HG02571 (cell line): ENCODE data around the gene CLEC16A.

ENCODE experiments used
- ATAC-seq: cut with Tn5 transposase; IDR thresholded peaks from one replicate; pipeline ENCODE4 v1.9.1; 2021; ENCODE audit warnings: mild to moderate bottlenecking, moderate library complexity; ENCODE audit not compliant: unreplicated experiment

Gene CLEC16A

GRCh38 chr16:11130978-11131665, 186.8 kb downstream of the CLEC16A start:
- no peak for ATAC-seq

DNA sequence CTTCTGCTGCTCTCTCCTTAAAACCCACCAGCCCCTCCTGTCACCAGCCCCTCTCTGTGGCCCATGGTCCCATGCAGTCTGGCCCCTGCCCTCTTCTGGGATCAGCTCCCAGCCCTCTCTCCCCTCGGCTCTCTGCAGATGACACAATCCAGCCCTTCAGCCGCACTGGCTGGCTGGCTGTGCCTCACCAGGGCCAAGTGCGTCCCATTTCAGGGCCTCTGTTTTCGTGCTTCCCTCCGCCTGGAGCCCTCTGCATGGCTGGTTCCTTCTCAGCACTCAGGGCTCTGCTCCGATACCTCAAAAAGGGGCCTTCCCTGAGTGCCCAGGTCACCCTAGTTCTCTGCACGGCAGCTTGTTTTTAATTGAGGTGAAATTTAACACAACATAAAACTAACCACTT, 187.3 kb downstream of the CLEC16A start:
- no peak for ATAC-seq

GRCh38 chr16:11133344-11133943, 189.1 kb downstream of the CLEC16A start:
- ATAC-seq: no peak

DNA sequence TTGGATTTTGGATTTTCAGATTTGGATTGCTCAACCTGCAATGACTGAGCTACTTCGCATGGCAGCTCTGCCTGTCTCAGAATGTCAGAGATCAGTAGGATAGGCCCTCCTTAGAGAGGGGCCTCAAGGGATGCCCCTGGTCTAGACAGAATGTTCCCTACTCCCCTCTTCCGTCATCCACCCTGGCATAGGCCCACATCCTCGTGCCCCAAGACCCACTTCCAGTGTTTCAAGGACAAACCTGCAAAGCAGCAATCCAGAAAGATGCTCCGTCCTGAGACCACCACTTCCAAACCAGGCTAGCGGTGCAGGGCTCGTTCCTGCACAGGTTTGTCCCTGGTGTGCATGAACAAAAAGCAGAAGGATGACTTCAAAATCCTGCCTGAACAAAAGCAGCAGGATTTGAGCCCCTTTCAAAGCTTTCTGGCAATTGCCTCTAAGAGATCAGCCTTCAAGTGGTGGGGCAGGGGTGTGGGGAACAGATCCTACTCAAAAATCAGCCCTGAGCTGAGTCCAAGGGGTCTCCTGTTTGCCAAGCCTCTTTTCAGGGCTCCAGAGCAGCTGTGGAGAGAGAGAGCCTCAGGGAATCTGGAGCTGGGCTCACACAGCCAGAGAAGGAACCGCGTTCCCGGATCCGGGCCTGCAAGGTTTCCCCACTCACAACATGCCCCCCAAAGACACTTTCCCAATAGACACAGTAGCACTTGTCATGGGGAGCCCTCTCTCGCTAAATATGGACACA, 190.5 kb downstream of the CLEC16A start:
- no peak for ATAC-seq

- ATAC-seq: no peak
These were observed 191.2 kb downstream of the CLEC16A start for GRCh38 chr16:11135464-11135973.

GRCh38 chr16:11136600-11136999, 192.2 kb downstream of the CLEC16A start:
- no peak for ATAC-seq

DNA sequence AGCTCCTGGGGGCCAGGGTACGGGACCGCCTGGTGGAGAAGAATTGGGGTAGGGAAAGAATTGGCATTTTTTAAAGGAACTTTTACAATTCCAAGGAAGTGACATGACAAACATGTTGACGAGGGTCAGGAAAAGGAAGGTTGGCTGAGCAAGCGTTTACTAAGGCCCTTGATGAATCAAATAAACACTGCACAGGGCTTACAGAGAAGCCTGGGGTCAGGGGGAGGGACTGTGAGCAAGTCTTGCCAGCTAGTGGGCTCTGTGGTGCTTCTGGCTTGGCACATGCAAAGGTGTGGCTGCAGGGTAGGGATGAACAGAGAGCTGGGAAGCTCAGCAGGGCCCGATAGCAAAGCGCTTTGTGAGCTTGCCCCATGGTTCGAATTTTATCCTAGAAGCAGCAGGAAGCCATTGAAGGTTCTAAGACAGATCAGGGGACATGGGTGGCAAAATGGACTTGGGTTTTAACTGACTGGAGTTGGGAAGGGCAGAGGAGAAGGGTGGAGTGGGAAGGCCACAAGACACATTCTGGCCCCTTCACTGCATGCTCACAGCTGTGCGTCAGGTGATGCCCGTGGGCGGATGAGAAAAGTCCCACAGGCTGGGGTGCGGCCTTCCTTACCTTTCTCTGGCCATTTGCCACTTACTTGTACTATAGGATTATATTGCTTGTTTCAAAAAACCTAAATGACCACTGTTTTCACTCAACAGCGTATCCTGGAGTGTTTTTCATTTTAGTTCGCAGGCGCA, 193.8 kb downstream of the CLEC16A start:
- no peak for ATAC-seq

- no peak for ATAC-seq
These were observed 194.5 kb downstream of the CLEC16A start for GRCh38 chr16:11138769-11139325.

GRCh38 chr16:11139326-11140097, 195.1 kb downstream of the CLEC16A start:
- ATAC-seq: no peak

DNA sequence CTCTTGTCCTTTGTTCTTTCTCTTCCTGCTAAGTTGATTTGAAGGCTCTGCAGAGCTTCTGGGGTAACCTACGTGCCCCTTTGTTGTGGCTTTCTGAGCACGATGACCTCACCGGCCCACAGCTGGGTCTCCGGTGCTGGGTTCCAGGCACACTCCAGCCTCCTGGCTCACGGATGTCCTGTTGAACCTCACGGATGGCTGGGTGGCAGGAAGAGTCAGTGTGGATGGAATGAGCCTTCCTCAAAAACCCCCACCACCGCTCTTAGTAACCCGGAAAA, 195.7 kb downstream of the CLEC16A start:
- ATAC-seq: no peak

GRCh38 chr16:11140466-11140865, 196.1 kb downstream of the CLEC16A start:
- no peak for ATAC-seq

- no peak for ATAC-seq
These were observed 196.5 kb downstream of the CLEC16A start for GRCh38 chr16:11140867-11141266.

DNA sequence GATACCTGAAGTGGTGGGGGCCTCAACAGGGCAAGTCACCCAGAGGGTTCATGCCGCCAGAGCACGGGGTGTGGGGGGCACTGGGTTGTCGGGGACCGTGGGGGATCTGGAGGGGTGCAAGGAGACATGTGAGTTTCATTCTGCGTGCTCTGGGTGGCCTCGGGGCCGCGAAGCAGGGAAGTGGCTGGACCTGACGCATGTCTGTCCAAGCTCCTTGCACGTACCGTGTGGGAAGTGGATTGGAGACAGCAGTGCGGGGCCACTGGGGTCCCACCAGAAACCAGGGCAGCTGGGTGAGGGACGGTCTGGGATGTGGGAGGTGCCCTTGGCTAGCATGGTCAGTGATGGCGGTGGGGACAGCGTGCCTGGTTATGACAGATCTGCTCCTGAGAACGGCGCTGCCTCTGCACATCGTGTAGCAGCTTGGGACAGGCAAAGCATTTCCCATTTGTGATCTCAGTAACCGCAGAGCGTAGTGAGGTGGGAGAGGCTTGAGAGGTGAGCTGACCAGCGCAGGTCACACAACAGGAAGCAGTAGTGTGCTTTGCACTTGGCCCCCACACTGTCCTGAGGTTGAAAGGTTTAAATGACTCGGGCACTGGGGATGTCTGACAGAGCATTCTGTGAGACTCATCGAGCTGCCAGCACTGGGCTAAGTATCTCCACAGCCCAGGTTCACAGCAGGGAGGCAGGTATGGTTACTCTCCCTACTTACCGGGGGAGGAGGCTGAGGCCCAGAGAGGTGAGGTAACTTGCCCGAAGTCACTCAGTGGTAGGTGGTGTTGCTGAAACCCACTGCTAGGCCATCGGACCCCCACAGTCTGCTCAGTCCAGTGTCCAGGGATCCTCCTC, 197.3 kb downstream of the CLEC16A start:
- no peak for ATAC-seq

GRCh38 chr16:11142261-11142630, 197.9 kb downstream of the CLEC16A start:
- no peak for ATAC-seq

DNA sequence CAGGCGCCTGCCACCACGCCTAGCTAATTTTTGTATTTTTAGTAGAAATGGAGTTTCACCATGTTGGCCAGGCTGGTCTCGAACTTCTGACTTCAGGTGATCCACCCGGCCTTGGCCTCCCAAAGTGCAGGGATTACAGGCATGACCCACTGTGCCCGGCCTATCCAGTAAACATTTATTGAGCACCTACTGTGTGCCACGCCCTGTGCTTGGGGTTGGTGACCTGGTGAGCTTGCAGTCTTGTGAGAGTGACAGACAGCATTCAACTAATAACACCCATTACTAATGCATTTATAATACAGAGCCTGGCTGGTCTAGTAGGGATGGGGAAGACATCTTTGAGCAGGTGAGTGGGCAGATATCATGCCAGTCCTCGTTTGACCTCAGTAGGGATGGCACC, 198.6 kb downstream of the CLEC16A start:
- ATAC-seq: no peak

GRCh38 chr16:11143372-11144035, 199.1 kb downstream of the CLEC16A start:
- ATAC-seq: no peak

- no peak for ATAC-seq
These were observed 199.8 kb downstream of the CLEC16A start for GRCh38 chr16:11144122-11144521.

- ATAC-seq: no peak
These were observed 200.9 kb downstream of the CLEC16A start for GRCh38 chr16:11145173-11145818.
